Prostate gland (tissue), 2 donors: Measurements from ENCODE around the gene TRIM24. TPM values are rescaled to one million over a fixed set of nuclear protein-coding genes. Genes with fewer than 3 reads are reported as not detected.

ENCODE experiments used
- DNase-seq: peaks from one replicate; pipeline ENCODE4 v3.0.0-alpha.2; 2019; ENCODE audit warnings: low spot score
- H3K27ac ChIP-seq, 2 donors: fragments of 200-600 bp; sonication (generic); 2 replicates each; pipeline ENCODE4 v1.5.1; 2017 to 2019
- H3K27me3 ChIP-seq: fragments of 200-600 bp; sonication (generic); replicated peaks from 2 replicates; pipeline ENCODE4 v1.5.1; 2019; ENCODE audit not compliant: insufficient read depth
- H3K36me3 ChIP-seq, 2 donors: fragments of 200-600 bp; sonication (generic); 1 replicate in 1 of 2; 2 replicates in 1 of 2; pipeline versions ENCODE4 v1.5.1 to v1.8.1; 2017 to 2019
- H3K4me1 ChIP-seq: fragments of 200-600 bp; sonication (generic); replicated peaks from 2 replicates; pipeline ENCODE4 v1.5.1; 2019
- H3K4me3 ChIP-seq, 2 donors: fragments of 200-600 bp; sonication (generic); 2 replicates each; pipeline ENCODE4 v1.5.1; 2017 to 2019
- H3K9me3 ChIP-seq: fragments of 200-600 bp; sonication (generic); 2 replicates; pipeline ENCODE4 v1.5.1; 2017
- CTCF ChIP-seq, 4 experiments: fragments of 200-600 bp in 2 of 4; fragments of 450-650 bp in 2 of 4; sonication (generic) in 2 of 4; IDR thresholded peaks; 1 replicate in 3 of 4; 2 replicates in 1 of 4; pipeline ENCODE4 v1.5.1; 2016 to 2019; ENCODE audit warnings: antibody characterized with exemption in 4 of 4, mild to moderate bottlenecking in 2 of 4, moderate library complexity in 2 of 4
- POLR2A ChIP-seq: fragments of 450-650 bp; IDR thresholded peaks from one replicate; pipeline ENCODE4 v1.6.1; 2016; ENCODE audit warnings: antibody characterized with exemption, mild to moderate bottlenecking
- POLR2AphosphoS5 ChIP-seq: sonication (generic); formaldehyde crosslinking; IDR thresholded peaks from one replicate; pipeline ENCODE4 v1.6.1; 2017; ENCODE audit warnings: antibody characterized with exemption
- WGBS: methylation state at CpG from one replicate; pipeline ENCODE4 v1.1.5; 2018; 5-methylcytosine and 5-hydroxymethylcytosine counted together
- intact Hi-C: fragments of 100-400 bp; cut with DNase I; formaldehyde crosslinking; loops from one replicate; pipeline ENCODE4 v1.14.2; 2022
- total RNA-seq, 2 donors: library from RNA; depleted of rRNA; stranded (reverse); fragments of >200 nt; gene quantifications; one replicate each; pipeline ENCODE4 v1.1.0, GENCODE V29; 2016

Gene TRIM24
- total RNA-seq, 2 donors from 2014 or later, result 38.9 to 42.6 TPM

GRCh38 chr7:138585283-138585993 lies 125.4 kb downstream of the TRIM24 start:
- TF ChIP-seq POLR2AphosphoS5, result no peak
- TF ChIP-seq CTCF (IDR thresholded peaks at IDR 0.05), result no peak
- TF ChIP-seq POLR2A, result no peak
- Histone ChIP-seq H3K27ac (no peak overlapping the region), H3K4me1 (no peaks in the 10 kb centered on the region), H3K27me3 (no peaks in the 10 kb centered on the region), H3K4me3 (no peak overlapping the region), H3K9me3 (no peaks in the 10 kb centered on the region), H3K36me3 (peaks cover 0 to 6% of the 10 kb centered on the region in 2 donors)
- intact Hi-C loops, result no loop called here
- no peak for DNase-seq
- 73% methylated on average over 5 of the region's 5 CpGs for WGBS

- H3K4me1 ChIP-seq, result no peaks in the 10 kb centered on the region
- no peak for DNase-seq
- H3K36me3 ChIP-seq, result peaks cover 0 to 6% of the 10 kb centered on the region in 2 donors
- intact Hi-C loops, result no loop called here
- no peak overlapping the region for H3K27ac ChIP-seq
- TF ChIP-seq POLR2AphosphoS5 (no peak), CTCF (IDR thresholded peaks at IDR 0.05) (no peak), POLR2A (no peak)
- no peaks in the 10 kb centered on the region for H3K9me3 ChIP-seq
- H3K4me3 ChIP-seq, result no peak overlapping the region
- H3K27me3 ChIP-seq, result no peaks in the 10 kb centered on the region
- 82% methylated on average over 4 of the region's 4 CpGs for WGBS
Measured at GRCh38 chr7:138587485-138587884, 127.4 kb downstream of the TRIM24 start.

- no peak overlapping the region for H3K4me3 ChIP-seq
- intact Hi-C loops, result no loop called here
- no peak overlapping the region for H3K27ac ChIP-seq
- H3K4me1 ChIP-seq, result no peaks in the 10 kb centered on the region
- H3K27me3 ChIP-seq, result no peaks in the 10 kb centered on the region
- DNase-seq, result no peak
- 91% methylated on average over 2 of the region's 2 CpGs for WGBS
- no peaks in the 10 kb centered on the region for H3K9me3 ChIP-seq
- no peak for TF ChIP-seq POLR2A
- TF ChIP-seq CTCF (IDR thresholded peaks at IDR 0.05), result no peak
- no peak for TF ChIP-seq POLR2AphosphoS5
- peaks cover 0 to 6% of the 10 kb centered on the region in 2 donors for H3K36me3 ChIP-seq
Measured at GRCh38 chr7:138588986-138589385, 128.9 kb downstream of the TRIM24 start.

- intact Hi-C loops, result no loop called here
- no peaks in the 10 kb centered on the region for H3K4me1 ChIP-seq
- H3K36me3 ChIP-seq, result peaks cover 0 to 1% of the 10 kb centered on the region in 2 donors
- H3K27me3 ChIP-seq, result no peaks in the 10 kb centered on the region
- no peak overlapping the region for H3K4me3 ChIP-seq
- no peak for TF ChIP-seq CTCF (IDR thresholded peaks at IDR 0.05)
- no peak for TF ChIP-seq POLR2AphosphoS5
- no peak for TF ChIP-seq POLR2A
- H3K9me3 ChIP-seq, result no peaks in the 10 kb centered on the region
- no peak for DNase-seq
- no peak overlapping the region for H3K27ac ChIP-seq
- 96% methylated on average over 1 of the region's 1 CpG for WGBS
Measured at GRCh38 chr7:138590154-138590553, 130.1 kb downstream of the TRIM24 start.

- H3K9me3 ChIP-seq, result no peaks in the 10 kb centered on the region
- H3K4me3 ChIP-seq, result no peak overlapping the region
- H3K36me3 ChIP-seq, result no peaks in the 10 kb centered on the region
- no peak for DNase-seq
- intact Hi-C loops, result no loop called here
- 55% methylated on average over 2 of the region's 2 CpGs for WGBS
- no peak overlapping the region for H3K27ac ChIP-seq
- no peaks in the 10 kb centered on the region for H3K27me3 ChIP-seq
- no peak for TF ChIP-seq POLR2AphosphoS5
- TF ChIP-seq CTCF (IDR thresholded peaks at IDR 0.05), result no peak
- no peak for TF ChIP-seq POLR2A
- H3K4me1 ChIP-seq, result no peaks in the 10 kb centered on the region
Measured at GRCh38 chr7:138595454-138595853, 135.4 kb downstream of the TRIM24 start.
